ENCODE results near the gene LMNTD1. TPM values are rescaled to one million over a fixed set of nuclear protein-coding genes. Genes with fewer than 3 reads are reported as not detected.

Gene LMNTD1
- total and polyA plus RNA-seq, 3 donors from 2014 or later: 10.8 to 22.9 (median 18.7) TPM

GRCh38 chr12:25573346-25573745 lies 20.3 kb upstream of the LMNTD1 start:
- H3K27ac ChIP-seq: no peak overlapping the region
- no peak for DNase-seq
- WGBS, 2 donors: 55 to 85% methylated on average over 4 of the region's 4 CpGs
- H3K9me3 ChIP-seq: no peaks in the 10 kb centered on the region
- no peaks in the 10 kb centered on the region for H3K27me3 ChIP-seq
- H3K4me1 ChIP-seq: no peaks in the 10 kb centered on the region
- intact Hi-C loops (cut with DNase I; ENCODE audit: low total_unique reads): no loop called here
- H3K4me3 ChIP-seq: no peak overlapping the region
- no peak for TF ChIP-seq CTCF (IDR thresholded peaks at IDR 0.05)
- TF ChIP-seq POLR2A (IDR thresholded peaks at IDR 0.05): no peak
- no peaks in the 10 kb centered on the region for H3K36me3 ChIP-seq (ENCODE audit: low read depth, missing control alignments)

GRCh38 chr12:25570418-25570817 lies 17.3 kb upstream of the LMNTD1 start:
- H3K27ac ChIP-seq: no peak overlapping the region
- intact Hi-C loops (cut with DNase I; ENCODE audit: low total_unique reads): no loop called here
- TF ChIP-seq POLR2A (IDR thresholded peaks at IDR 0.05) (no peak), CTCF (IDR thresholded peaks at IDR 0.05) (no peak)

GRCh38 chr12:25566202-25566949 lies 13.3 kb upstream of the LMNTD1 start:
- WGBS, 2 donors: 87 to 91% methylated on average over 8 of the region's 8 CpGs
- Histone ChIP-seq H3K9me3 (no peaks in the 10 kb centered on the region), H3K4me3 (no peak overlapping the region), H3K27ac (no peak overlapping the region), H3K27me3 (no peaks in the 10 kb centered on the region), H3K4me1 (no peaks in the 10 kb centered on the region), H3K36me3 (ENCODE audit: low read depth, missing control alignments) (no peaks in the 10 kb centered on the region)
- intact Hi-C loops (cut with DNase I; ENCODE audit: low total_unique reads): no loop called here
- DNase-seq: no peak
- TF ChIP-seq CTCF (IDR thresholded peaks at IDR 0.05) (no peak), POLR2A (IDR thresholded peaks at IDR 0.05) (no peak)

More at GRCh38 chr12:25570418-25570817, 17.3 kb upstream of the LMNTD1 start:
- no peaks in the 10 kb centered on the region for H3K9me3 ChIP-seq
- H3K4me3 ChIP-seq: no peak overlapping the region
- no peaks in the 10 kb centered on the region for H3K27me3 ChIP-seq
- no peaks in the 10 kb centered on the region for H3K4me1 ChIP-seq
- 68 to 86% methylated on average over 1 of the region's 1 CpG for WGBS, 2 donors
- no peak for DNase-seq
- H3K36me3 ChIP-seq (ENCODE audit: low read depth, missing control alignments): no peaks in the 10 kb centered on the region

GRCh38 chr12:25558586-25558985 lies 5.5 kb upstream of the LMNTD1 start:
- H3K27me3 ChIP-seq: no peaks in the 10 kb centered on the region
- no peaks in the 10 kb centered on the region for H3K4me1 ChIP-seq
- H3K36me3 ChIP-seq (ENCODE audit: low read depth, missing control alignments): no peaks in the 10 kb centered on the region
- WGBS, 2 donors: 92 to 96% methylated on average over 7 of the region's 7 CpGs
- intact Hi-C loops (cut with DNase I; ENCODE audit: low total_unique reads): no loop called here
- TF ChIP-seq POLR2A (IDR thresholded peaks at IDR 0.05) (no peak), CTCF (IDR thresholded peaks at IDR 0.05) (no peak)
- no peak overlapping the region for H3K4me3 ChIP-seq
- no peak for DNase-seq
- H3K9me3 ChIP-seq: no peaks in the 10 kb centered on the region
- H3K27ac ChIP-seq: no peak overlapping the region
